CD8-positive, alpha-beta memory T cell (primary cell): ENCODE measurements around the gene ZCCHC7. TPM values are rescaled to one million over a fixed set of nuclear protein-coding genes. Genes with fewer than 3 reads are reported as not detected.
A peak's percentile ranks its signal among the peaks of the same experiment; 100 is the strongest.

Experiments used
- CTCF ChIA-PET: fragments of 350-600 bp; sonication (Branson Sonifier 250); formaldehyde crosslinking; loops from one replicate; lab custom pipeline; 2021; ENCODE audit warnings: antibody characterized with exemption; lab: Charles Lee
- POLR2A ChIA-PET: fragments of 350-600 bp; sonication (Branson Sonifier 250); formaldehyde crosslinking; loops from one replicate; lab custom pipeline; 2021; ENCODE audit warnings: antibody characterized with exemption; lab: Charles Lee
- DNase-seq, 5 donors: peaks; one replicate each; pipeline versions ENCODE4 v3.0.0 to v3.0.0-alpha.2; 2020 to 2022; ENCODE audit warnings: mixed read lengths in 1 of 5
- H3K27ac ChIP-seq: one replicate; pipeline ENCODE4 v1.7.0; 2013; ENCODE audit warnings: low read depth, mild to moderate bottlenecking, low read length, moderate library complexity
- H3K27me3 ChIP-seq: 2 replicates; pipeline ENCODE4 v1.7.0; 2013; ENCODE audit warnings: low read length, mild to moderate bottlenecking; ENCODE audit not compliant: insufficient read depth, poor library complexity, severe bottlenecking
- H3K36me3 ChIP-seq: 2 replicates; pipeline ENCODE4 v1.7.0; 2013; ENCODE audit warnings: mild to moderate bottlenecking, low read length, moderate library complexity; ENCODE audit not compliant: insufficient read depth
- H3K4me1 ChIP-seq: 2 replicates; pipeline ENCODE4 v1.7.0; 2013; ENCODE audit warnings: mild to moderate bottlenecking, low read length, moderate library complexity; ENCODE audit not compliant: insufficient read depth
- H3K4me3 ChIP-seq: 2 replicates; pipeline ENCODE4 v1.7.0; 2013; ENCODE audit warnings: mild to moderate bottlenecking, low read length
- H3K9me3 ChIP-seq: 2 replicates; pipeline ENCODE4 v1.7.0; 2013; ENCODE audit warnings: mild to moderate bottlenecking, low read length
- H3K27ac Mint-ChIP-seq, 8 donors: one replicate each; pipeline ENCODE4 v1.8.0; 2020 to 2021; ENCODE audit warnings: mixed read lengths in 8 of 8, mild to moderate bottlenecking in 6 of 8, inconsistent platforms in 3 of 8, moderate library complexity in 3 of 8
- H3K27me3 Mint-ChIP-seq, 2 donors: one replicate each; pipeline ENCODE4 v1.8.0; 2020 to 2021; ENCODE audit warnings: mixed read lengths in 2 of 2, mild to moderate bottlenecking in 1 of 2, moderate library complexity in 1 of 2
- H3K36me3 Mint-ChIP-seq, 3 donors: one replicate each; pipeline ENCODE4 v1.8.0; 2020 to 2021; ENCODE audit warnings: mixed read lengths in 3 of 3, inconsistent platforms in 1 of 3, mild to moderate bottlenecking in 1 of 3
- H3K4me1 Mint-ChIP-seq, 3 donors: one replicate each; pipeline ENCODE4 v1.8.0; 2020 to 2021; ENCODE audit warnings: mixed read lengths in 3 of 3, inconsistent platforms in 1 of 3, mild to moderate bottlenecking in 1 of 3
- H3K4me3 Mint-ChIP-seq, 7 donors: one replicate each; pipeline ENCODE4 v1.8.0; 2020 to 2021; ENCODE audit warnings: mixed read lengths in 7 of 7, mild to moderate bottlenecking in 6 of 7, moderate library complexity in 4 of 7, inconsistent platforms in 2 of 7
- H3K9me3 Mint-ChIP-seq, 5 donors: one replicate each; pipeline ENCODE4 v1.8.0; 2020 to 2022; ENCODE audit warnings: mixed read lengths in 5 of 5, mild to moderate bottlenecking in 3 of 5, moderate library complexity in 2 of 5, inconsistent platforms in 1 of 5
- polyA plus RNA-seq: library from polyadenylated mRNA; unstranded; fragments of 300-500 nt; fragmentation: Illumina TruSeq; gene quantifications from one replicate; pipeline ENCODE4 v1.2.3, GENCODE V29; 2021
- total RNA-seq, 2 experiments: library from RNA; stranded (reverse); gene quantifications; one replicate each; pipeline ENCODE4 v1.2.3, GENCODE V29; 2021

Gene ZCCHC7
- total and polyA plus RNA-seq, 3 experiments from 2014 or later, result 25.6 to 35.2 (median 27.1) TPM

- Histone ChIP-seq H3K4me3 (no peak overlapping the region), H3K9me3 (no peaks in the 10 kb centered on the region), H3K36me3 (no peaks in the 10 kb centered on the region), H3K27me3 (no peaks in the 10 kb centered on the region), H3K4me1 (no peaks in the 10 kb centered on the region), H3K27ac (no peak overlapping the region)
- peaks cover 7 to 51% (median 11%) of the 10 kb centered on the region in 3 donors for H3K36me3 Mint-ChIP-seq
- no peaks in the 10 kb centered on the region for H3K9me3 Mint-ChIP-seq
- H3K4me3 Mint-ChIP-seq, result no peak overlapping the region
- H3K27me3 Mint-ChIP-seq, result no peaks in the 10 kb centered on the region
- DNase-seq, result no peak
- H3K4me1 Mint-ChIP-seq, result peaks cover 14 to 15% (median 14%) of the 10 kb centered on the region in 3 donors
- ChIA-PET POLR2A (interaction anchor here (0.6 kb wide), 1 partner anchor 12 kb away, joined by 4 read pairs; no protein-coding TSS in a partner anchor), CTCF (no interaction called here)
- H3K27ac Mint-ChIP-seq, result no peak overlapping the region
Observed at GRCh38 chr9:37309136-37309535, 188.8 kb downstream of the ZCCHC7 start.

GRCh38 chr9:37311938-37312708 is 191.7 kb downstream of the ZCCHC7 start:
- Histone ChIP-seq H3K4me3 (no peak overlapping the region), H3K27ac (no peak overlapping the region), H3K27me3 (no peaks in the 10 kb centered on the region), H3K36me3 (no peaks in the 10 kb centered on the region), H3K9me3 (no peaks in the 10 kb centered on the region), H3K4me1 (no peaks in the 10 kb centered on the region)
- Mint-ChIP-seq H3K4me3 (no peak overlapping the region), H3K27me3 (no peaks in the 10 kb centered on the region), H3K36me3 (peaks cover 3 to 42% (median 10%) of the 10 kb centered on the region in 3 donors), H3K9me3 (no peaks in the 10 kb centered on the region), H3K4me1 (no peaks in the 10 kb centered on the region), H3K27ac (no peak overlapping the region)
- CTCF ChIA-PET, result no interaction called here
- POLR2A ChIA-PET, result no interaction called here
- no peak for DNase-seq

- H3K4me1 Mint-ChIP-seq, result peaks cover 0 to 6% (median 4%) of the 10 kb centered on the region in 3 donors
- no peak overlapping the region for H3K4me3 Mint-ChIP-seq
Observed at GRCh38 chr9:37324261-37324683, 203.9 kb downstream of the ZCCHC7 start.

GRCh38 chr9:37324691-37325490 is 204.5 kb downstream of the ZCCHC7 start:
- H3K9me3 Mint-ChIP-seq, result no peaks in the 10 kb centered on the region
- H3K27ac ChIP-seq, result no peak overlapping the region
- H3K9me3 ChIP-seq, result no peaks in the 10 kb centered on the region
- CTCF ChIA-PET, result no interaction called here
- no peaks in the 10 kb centered on the region for H3K27me3 Mint-ChIP-seq
- H3K27me3 ChIP-seq, result no peaks in the 10 kb centered on the region
- no peak for DNase-seq
- H3K36me3 Mint-ChIP-seq, result peaks cover 0 to 38% (median 4%) of the 10 kb centered on the region in 3 donors
- H3K36me3 ChIP-seq, result no peaks in the 10 kb centered on the region
- no peak overlapping the region for H3K4me3 Mint-ChIP-seq
- peaks cover 0 to 6% (median 4%) of the 10 kb centered on the region in 3 donors for H3K4me1 Mint-ChIP-seq
- H3K4me3 ChIP-seq, result no peak overlapping the region
- H3K27ac Mint-ChIP-seq, result peak overlapping the region in 1 of 8 donors; percentile 42
- POLR2A ChIA-PET, result no interaction called here
- H3K4me1 ChIP-seq, result no peaks in the 10 kb centered on the region

More at GRCh38 chr9:37324261-37324683, 203.9 kb downstream of the ZCCHC7 start:
- H3K27me3 ChIP-seq, result no peaks in the 10 kb centered on the region
- ChIA-PET CTCF (no interaction called here), POLR2A (no interaction called here)
- Mint-ChIP-seq H3K9me3 (no peaks in the 10 kb centered on the region), H3K36me3 (peaks cover 4 to 39% (median 6%) of the 10 kb centered on the region in 3 donors), H3K27me3 (no peaks in the 10 kb centered on the region), H3K27ac (peak overlapping the region in 1 of 8 donors; percentile 42)
- no peaks in the 10 kb centered on the region for H3K4me1 ChIP-seq
- no peaks in the 10 kb centered on the region for H3K36me3 ChIP-seq
- no peak overlapping the region for H3K27ac ChIP-seq
- no peaks in the 10 kb centered on the region for H3K9me3 ChIP-seq
- no peak overlapping the region for H3K4me3 ChIP-seq
- no peak for DNase-seq

GRCh38 chr9:37325778-37326177 is 205.4 kb downstream of the ZCCHC7 start:
- H3K36me3 ChIP-seq, result no peaks in the 10 kb centered on the region
- H3K4me3 Mint-ChIP-seq, result no peak overlapping the region
- CTCF ChIA-PET, result no interaction called here
- POLR2A ChIA-PET, result no interaction called here
- H3K27ac Mint-ChIP-seq, result no peak overlapping the region
- no peaks in the 10 kb centered on the region for H3K27me3 Mint-ChIP-seq
- DNase-seq, result no peak
- H3K36me3 Mint-ChIP-seq, result peaks cover 0 to 34% (median 1%) of the 10 kb centered on the region in 3 donors
- no peaks in the 10 kb centered on the region for H3K27me3 ChIP-seq
- peaks cover 0 to 6% (median 2%) of the 10 kb centered on the region in 3 donors for H3K4me1 Mint-ChIP-seq
- no peak overlapping the region for H3K27ac ChIP-seq
- H3K9me3 Mint-ChIP-seq, result no peaks in the 10 kb centered on the region
- no peaks in the 10 kb centered on the region for H3K9me3 ChIP-seq
- H3K4me3 ChIP-seq, result no peak overlapping the region
- H3K4me1 ChIP-seq, result no peaks in the 10 kb centered on the region

GRCh38 chr9:37327553-37327952 is 207.2 kb downstream of the ZCCHC7 start:
- no peak for DNase-seq
- H3K27ac Mint-ChIP-seq, result no peak overlapping the region
- no peaks in the 10 kb centered on the region for H3K27me3 ChIP-seq
- H3K4me1 ChIP-seq, result no peaks in the 10 kb centered on the region
- no peak overlapping the region for H3K27ac ChIP-seq
- H3K9me3 ChIP-seq, result no peaks in the 10 kb centered on the region
- ChIA-PET POLR2A (no interaction called here), CTCF (no interaction called here)
- H3K36me3 ChIP-seq, result no peaks in the 10 kb centered on the region
- no peaks in the 10 kb centered on the region for H3K27me3 Mint-ChIP-seq
- H3K4me3 Mint-ChIP-seq, result no peak overlapping the region
- H3K4me1 Mint-ChIP-seq, result peaks cover 0 to 6% (median 2%) of the 10 kb centered on the region in 3 donors
- no peak overlapping the region for H3K4me3 ChIP-seq
- H3K9me3 Mint-ChIP-seq, result no peaks in the 10 kb centered on the region
- H3K36me3 Mint-ChIP-seq, result peaks cover 0 to 26% (median 0%) of the 10 kb centered on the region in 3 donors

- Mint-ChIP-seq H3K27me3 (no peaks in the 10 kb centered on the region), H3K27ac (no peak overlapping the region), H3K9me3 (no peaks in the 10 kb centered on the region), H3K4me1 (peaks cover 0 to 2% (median under 1%) of the 10 kb centered on the region in 3 donors), H3K36me3 (peaks cover 0 to 17% (median 0%) of the 10 kb centered on the region in 3 donors), H3K4me3 (no peak overlapping the region)
- ChIA-PET CTCF (interaction anchor here (1.0 to 2.1 kb wide), 3 partner anchors 28 to 456 kb away, joined by 3 to 12 read pairs (median 5); no protein-coding TSS in a partner anchor), POLR2A (no interaction called here)
- no peak overlapping the region for H3K27ac ChIP-seq
- no peak for DNase-seq
- H3K9me3 ChIP-seq, result no peaks in the 10 kb centered on the region
- H3K27me3 ChIP-seq, result no peaks in the 10 kb centered on the region
- no peak overlapping the region for H3K4me3 ChIP-seq
- no peaks in the 10 kb centered on the region for H3K4me1 ChIP-seq
- no peaks in the 10 kb centered on the region for H3K36me3 ChIP-seq
Observed at GRCh38 chr9:37328556-37329227, 208.3 kb downstream of the ZCCHC7 start.
